AG08396 (cell line): ENCODE measurements around the gene PRKAG2.
"Not testable (repeated sequence)": the region's sequence is repeated elsewhere in the genome, so short reads cannot be mapped to it uniquely, and the experiment has no call there.

Source experiments
- DNase-seq: peaks from one replicate; pipeline ENCODE4 v3.0.0; 2012; ENCODE audit warnings: low spot score, mixed read lengths

The PRKAG2 gene

DNA sequence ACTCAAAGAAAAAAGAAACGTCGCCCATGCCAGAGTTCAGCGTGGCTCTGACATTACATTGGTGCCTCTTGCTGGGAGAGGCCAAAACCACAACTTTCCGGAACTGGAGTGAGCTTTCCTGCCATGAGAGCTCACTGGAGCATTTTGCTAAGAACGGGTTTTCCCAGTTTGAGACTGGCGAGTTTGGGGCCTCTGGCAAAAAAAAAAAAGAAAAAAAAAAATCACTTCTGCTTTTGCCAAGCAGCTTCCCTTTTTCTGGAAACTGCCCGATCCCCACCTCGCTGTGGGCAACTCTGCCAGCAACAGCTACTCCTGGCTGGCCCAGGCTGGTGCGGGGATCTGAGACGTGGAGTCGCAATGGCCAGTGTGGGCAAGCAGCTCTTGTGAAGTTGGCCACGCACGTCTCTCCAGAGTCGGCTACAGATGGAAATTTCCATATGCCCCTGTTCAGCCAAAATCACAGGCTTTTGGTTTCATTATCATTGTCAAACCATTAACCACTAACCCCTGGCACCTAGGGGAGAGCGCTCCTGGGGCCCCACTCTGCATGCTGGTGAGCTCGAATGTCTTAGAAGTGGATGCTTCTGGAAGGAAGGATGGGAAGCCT is 25.7 kb downstream of the PRKAG2 start:
- no peak for DNase-seq

GRCh38 chr7:151850491-151851124 is 26.3 kb downstream of the PRKAG2 start:
- DNase-seq: no peak

DNA sequence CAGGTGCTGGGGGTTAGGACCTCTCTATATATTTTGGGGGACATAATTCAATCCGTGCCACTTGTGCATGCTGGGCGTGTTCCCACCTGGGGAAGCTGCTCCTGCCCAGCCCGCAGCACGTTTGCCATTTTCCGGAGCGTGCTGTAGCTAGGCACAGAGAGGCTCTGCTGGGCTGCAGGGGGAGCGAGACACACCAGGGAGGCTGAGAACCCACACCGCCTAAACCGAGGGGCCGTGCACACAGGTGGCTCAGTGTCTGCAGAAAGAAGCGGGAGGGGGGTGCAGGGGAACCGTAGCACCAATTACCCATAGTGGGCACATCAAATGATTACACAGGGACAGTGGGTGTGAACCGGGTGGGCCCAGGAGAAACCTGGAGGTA is 27.0 kb downstream of the PRKAG2 start:
- no peak for DNase-seq

DNA sequence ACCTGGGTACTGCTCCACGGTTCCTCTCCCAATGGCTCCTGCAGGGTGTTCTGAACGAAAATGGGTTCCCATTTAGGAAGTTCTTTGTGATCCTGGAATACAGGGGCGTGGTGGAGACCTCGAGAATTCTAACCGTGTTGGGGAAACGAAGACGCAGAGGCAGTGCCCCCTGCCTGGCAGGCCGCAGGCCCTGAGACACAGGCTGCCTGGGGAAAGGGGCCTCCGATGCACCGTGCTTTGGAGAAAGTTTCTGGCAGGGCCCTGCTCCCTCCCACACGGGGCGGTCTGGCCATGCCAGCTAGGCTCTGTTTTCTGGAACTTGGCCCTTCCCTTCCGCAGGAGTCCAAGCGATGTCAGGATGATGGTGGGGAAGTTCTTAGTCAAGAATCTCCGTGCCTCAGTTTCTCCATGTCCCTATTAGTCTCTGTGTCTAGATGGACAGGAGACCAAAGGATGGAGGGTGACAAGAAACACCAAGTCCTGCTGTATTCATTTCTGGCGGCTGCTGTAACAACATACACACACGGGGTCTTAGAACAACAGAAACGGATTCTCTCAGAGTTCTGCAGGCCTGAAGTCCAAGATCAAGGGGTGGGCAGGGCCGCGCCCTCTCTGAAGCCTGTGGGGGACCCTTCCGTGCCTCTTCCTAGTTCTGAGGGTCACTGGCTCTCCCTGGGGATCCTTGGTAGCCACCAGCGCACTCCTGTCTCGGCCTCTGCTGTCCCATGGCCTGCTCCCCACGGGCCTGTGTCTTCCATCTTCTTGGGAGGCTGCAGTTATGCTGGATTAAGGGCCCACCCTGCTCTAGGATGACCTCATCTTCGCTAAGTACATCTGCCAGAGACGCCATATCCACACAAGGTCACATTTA is 27.7 kb downstream of the PRKAG2 start:
- DNase-seq: no peak

- DNase-seq: no peak
Observed at GRCh38 chr7:151847681-151848081, 29.2 kb downstream of the PRKAG2 start.

DNA sequence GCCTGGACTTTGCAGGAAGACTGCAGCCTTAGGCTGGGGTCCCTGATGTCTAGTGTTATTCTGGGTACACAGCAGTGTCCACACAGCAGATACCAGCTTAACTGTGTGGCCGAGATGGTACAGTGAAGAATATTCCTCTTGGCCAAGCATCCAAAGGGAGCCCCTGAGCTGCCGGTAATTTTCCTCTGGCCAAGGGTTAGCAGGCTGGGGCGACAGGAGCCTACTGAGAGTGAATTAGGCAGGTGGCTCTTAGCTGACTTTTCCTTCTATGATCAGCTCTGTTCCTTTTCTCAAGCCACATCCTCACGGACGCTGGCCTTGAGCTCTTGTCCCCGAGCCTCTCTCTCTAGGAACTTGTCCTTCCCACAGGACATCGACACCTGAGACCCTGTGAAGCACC is 29.8 kb downstream of the PRKAG2 start:
- no peak for DNase-seq

DNA sequence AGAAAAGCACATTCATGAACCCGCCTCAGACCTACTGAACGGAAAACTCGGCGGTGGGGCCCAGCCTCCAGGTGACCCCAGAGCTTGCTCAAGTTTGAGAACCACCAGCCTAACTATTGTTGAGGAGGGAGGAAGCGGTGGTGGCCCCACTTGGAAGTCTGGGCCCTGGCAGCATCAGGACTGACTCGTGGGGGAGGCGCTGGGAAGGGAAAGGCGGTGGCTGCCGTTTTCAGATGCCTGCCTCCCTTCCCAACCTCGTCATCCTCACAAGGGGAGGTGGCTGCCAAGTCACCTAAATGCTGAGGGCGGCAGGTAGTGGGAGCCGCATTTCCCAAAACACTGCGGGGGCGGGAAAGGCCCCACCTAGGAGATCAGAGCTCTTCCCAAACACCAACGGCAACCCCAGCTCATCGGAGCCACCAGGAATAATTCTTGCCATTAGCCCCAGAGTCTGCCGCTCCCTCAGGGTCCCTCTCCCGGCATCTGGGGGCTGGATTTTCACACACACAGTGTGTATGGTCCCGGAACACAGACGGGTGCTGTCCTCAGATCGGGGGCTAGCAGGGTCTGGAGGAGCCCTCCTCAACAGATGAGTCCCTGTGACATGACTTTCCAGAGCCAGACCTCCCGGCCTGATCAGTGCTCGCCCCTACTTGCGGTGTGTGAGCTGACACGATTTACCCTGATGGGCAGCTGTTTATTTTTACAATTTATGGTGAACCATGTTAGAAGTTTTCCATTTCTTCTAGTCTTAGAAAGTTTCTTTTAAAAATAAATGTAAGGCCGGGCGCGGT is 31.3 kb downstream of the PRKAG2 start:
- no peak for DNase-seq

DNA sequence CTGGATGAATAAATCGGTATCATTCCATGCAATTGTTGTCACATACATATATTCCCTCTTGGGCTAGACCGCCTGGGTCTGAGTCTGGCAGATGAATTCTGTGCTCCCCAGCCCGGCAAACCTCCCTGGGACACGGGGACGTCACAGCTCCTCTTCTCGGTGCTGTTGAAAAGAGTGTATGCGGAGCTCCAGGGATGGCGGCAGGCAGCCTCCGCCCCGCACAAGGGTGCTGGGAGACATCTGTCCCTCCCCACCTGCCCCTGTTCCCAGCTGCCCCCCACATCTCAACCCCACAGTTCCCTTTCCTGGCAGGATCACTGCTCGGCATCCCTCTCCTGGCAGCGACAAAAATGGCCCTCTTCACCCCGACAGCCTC is 32.1 kb downstream of the PRKAG2 start:
- DNase-seq: no peak

GRCh38 chr7:151844071-151844824 is 32.7 kb downstream of the PRKAG2 start:
- peak; percentile 59 for DNase-seq

DNA sequence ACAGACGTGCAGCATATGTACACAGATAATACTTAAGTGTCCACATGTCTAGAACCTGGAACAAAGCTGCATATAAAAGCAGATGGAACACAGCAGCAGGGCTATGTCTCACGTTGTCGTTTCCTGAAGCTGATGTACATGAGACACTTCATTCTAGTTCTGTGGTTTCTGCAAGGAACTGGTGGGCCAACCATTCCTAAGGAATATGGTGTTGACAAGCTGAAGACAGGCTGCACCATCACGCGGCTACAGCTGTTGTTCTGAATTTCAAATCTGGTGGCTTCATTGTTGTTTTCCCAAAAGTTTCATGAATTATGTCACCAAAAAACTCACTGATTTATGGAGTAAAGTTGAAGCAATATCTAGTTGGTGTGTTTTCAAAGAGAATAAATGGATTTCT is 33.7 kb downstream of the PRKAG2 start:
- DNase-seq: no peak

- DNase-seq: not testable (repeated sequence)
Observed at GRCh38 chr7:151841395-151842051, 35.4 kb downstream of the PRKAG2 start.

- no peak for DNase-seq
Observed at GRCh38 chr7:151840088-151840910, 36.6 kb downstream of the PRKAG2 start.

GRCh38 chr7:151839451-151839921 is 37.4 kb downstream of the PRKAG2 start:
- DNase-seq: no peak

DNA sequence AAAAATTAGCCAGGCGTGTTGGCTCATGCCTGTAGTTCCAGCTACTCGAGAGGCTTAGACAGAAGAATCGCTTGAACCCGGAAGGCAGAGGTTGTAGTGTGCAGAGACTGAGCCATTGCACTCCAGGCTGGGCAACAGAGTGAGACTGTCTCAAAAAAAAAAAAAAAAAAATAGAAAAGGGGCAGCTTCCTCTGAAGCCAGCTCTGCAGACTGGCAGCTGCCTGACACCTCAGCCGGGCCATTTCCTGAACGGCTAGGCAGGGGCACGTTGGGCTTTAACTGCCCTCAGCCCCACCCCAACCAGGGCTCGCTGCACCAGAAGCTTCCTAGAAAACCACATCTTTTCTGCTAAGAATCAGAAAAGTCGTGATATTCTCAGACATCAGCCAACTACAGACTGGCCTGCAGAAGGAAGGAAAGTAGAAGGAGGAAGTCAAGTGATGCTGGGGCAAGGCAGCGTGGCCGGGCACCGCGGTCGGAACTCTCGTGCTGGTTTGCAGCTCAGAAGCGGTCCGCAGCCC is 38.0 kb downstream of the PRKAG2 start:
- DNase-seq: no peak

- no peak for DNase-seq
Observed at GRCh38 chr7:151838072-151838471, 38.8 kb downstream of the PRKAG2 start.

DNA sequence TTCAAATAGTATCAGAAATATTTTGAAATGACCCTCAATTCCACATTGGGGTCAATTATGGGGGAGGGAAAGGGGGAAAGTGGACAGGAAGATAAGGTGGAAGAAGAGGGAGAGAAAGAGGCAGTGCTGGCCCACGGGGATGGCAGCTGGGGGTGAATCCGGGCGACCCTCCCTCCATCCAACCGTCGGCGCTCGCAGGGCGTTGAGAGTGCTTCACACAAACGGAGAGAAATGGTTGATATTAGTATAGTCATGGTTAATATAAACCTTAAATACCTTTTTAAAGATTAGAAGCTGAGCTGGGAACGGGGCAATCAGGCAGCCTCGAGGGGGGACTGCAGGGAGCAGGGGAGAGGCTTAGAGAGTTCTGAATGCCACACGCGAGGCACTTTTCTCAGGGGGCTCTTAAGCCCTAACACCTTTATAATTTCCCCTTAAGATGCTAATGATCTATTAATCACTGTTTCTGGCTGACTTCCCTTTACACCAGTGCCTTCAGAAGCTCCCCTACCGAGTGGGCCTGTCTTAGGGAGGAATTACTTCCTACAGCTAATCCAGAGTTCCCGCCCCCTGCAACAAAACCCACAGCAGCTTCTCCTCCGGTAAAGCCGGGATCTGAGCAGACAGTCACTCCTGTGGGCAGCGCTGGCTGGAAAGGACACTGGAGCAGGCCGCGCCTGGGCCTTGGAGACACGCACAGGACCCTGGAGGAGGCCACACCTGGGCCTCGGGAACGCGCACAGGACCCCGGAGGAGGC is 39.5 kb downstream of the PRKAG2 start:
- no peak for DNase-seq

- no peak for DNase-seq
Observed at GRCh38 chr7:151836927-151837205, 40.0 kb downstream of the PRKAG2 start.

GRCh38 chr7:151836191-151836926 is 40.6 kb downstream of the PRKAG2 start:
- no peak for DNase-seq

- DNase-seq: no peak
Observed at GRCh38 chr7:151835636-151836035, 41.3 kb downstream of the PRKAG2 start.
